HG03066 (cell line): Measurements from ENCODE around the gene DSN1.

Source experiments
- ATAC-seq: cut with Tn5 transposase; IDR thresholded peaks from one replicate; pipeline ENCODE4 v1.9.1; 2021; ENCODE audit warnings: low read depth; ENCODE audit not compliant: unreplicated experiment

The DSN1 gene

DNA sequence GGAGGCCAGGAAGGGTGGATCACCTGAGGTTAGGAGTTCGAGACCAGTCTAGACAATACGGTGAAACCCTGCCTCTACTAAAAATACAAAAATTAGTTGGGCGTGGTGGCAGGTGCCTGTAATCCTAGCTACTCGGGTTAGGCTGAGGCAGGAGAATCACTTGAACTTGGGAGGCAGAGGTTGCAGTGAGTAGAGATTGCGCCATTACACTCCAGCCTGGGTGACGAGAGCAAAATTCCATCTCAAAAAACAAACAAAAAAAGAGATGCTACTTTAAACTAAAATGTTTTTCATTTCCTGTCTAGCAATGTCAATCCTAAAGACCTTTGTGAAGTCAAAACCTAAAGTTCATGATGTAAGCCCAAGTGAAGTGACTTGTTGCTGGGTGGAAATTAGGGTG, 12.9 kb downstream of the DSN1 start:
- no peak for ATAC-seq

DNA sequence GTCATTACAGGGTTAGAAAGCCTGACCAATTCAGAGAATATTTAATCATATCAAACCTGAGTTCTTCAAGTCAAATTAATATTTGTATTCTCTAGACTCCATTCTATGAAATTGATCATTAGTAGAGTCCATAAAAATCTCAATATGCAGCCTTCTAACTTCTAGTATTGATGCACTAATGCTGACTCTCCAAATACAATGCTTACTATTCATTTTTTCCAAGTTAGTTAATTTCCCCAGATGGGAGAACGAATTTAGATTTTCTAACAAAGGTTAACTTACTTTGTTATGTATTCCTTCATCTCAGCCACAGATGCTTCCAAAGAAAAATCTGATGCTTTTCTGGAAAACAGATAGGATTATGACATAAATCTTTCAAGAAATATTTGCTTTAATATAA, 15.3 kb downstream of the DSN1 start:
- ATAC-seq = no peak

DNA sequence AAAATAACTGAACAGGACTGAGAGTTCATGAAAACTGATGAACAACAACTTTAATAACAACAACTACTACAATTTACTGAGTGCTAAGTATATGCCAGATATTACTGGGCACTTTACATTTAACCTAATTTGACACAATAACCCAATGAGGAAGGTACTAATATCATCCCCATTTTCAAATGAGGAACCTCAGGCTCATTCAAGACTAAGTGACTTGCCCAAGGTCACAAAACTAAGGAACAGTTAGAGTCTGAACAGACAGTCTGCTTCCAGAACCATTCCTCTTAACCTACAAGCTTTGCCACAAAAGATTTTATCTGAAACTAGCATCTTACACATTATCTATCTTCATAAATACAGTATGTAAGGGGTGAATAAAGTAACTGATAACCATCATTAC, 17.1 kb downstream of the DSN1 start:
- ATAC-seq = no peak

DNA sequence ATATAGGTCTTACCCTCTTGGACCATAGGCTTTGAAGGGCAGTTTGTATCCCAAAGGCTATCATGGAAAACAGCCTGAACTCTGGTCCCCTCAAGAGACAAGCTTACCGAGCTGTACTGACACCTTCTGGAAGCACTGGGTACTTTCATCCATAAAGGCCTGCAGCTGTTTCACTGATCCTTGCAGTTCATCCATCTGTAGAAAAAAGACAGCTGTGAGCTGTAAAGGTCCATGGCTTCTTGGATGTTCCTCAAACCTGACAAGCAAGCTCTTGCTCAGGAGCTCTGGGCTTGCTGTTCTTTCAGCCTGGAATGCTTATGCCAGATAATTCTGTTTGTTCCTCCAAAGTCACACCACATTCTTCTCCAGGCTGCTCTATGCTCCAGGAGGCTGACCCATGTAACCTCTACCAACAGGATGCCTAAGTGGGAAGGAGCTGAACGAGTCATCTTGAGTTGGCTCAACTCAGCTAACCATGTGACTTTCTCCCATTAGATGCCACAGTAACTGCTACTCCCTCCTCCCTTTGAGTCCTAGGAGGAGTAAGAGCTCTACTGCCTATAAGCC, 18.8 kb downstream of the DSN1 start:
- no peak for ATAC-seq

DNA sequence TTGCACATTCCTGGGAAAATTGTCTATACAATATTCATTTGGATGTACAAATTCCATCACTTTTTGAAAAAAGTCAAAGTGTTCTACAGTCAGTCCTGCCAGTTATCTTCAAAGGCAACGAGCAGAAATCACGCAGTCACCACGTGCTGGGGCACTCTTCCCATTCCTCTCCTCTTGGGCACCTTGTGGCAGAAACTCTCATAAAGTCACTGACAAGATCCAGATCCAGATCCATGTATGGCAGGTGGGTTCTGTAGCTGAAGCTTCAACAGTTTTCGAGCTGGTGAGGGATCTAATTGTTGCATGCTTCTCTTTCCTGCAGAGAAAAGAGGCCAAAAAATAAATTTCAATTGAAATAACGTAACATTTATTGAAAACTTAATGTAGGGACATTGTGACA, 21.0 kb downstream of the DSN1 start:
- no peak for ATAC-seq

DNA sequence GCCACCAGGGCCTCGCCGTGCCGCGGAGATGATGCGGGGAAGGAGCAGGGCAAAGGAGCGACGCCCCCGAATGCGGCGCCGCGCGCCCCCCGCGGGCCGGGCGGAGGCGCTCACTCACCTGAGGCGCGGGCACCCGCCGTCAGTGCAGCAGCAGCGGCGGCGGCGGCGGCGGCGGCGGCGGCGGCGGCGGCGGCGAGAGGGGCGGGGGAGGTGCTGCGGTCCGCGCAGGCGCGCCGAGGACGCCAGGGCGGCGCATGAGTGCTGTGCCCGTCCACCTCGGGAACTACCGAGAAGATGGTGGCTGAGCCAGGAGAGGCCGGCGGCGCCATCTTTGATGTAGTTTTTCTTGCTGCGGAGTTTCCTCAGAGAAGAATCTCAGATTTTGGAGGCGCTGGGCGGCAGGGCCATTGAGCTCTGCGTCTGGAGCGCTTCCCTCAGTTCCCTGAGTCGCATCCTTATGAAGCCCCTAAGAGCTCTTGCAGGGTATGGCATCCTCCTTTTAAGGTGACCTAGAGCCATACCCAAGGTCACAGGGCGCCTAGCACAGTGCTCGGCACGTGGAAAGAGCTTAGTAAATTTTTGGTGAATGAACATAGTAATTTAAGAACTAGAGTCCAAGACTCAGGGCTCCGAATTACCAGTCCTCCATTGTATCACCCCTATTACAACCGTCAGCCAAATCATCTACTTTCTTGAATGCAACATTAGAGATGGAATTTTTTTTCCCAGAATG, 27.5 kb downstream of the DSN1 start, which contains the start of gene NDRG3:
TSS of gene NDRG3 (minus strand) at position 164 of the 733 bp plus-strand sequence. CDS start 24,355 bp downstream, outside the sequence.
- peak; percentile 93 for ATAC-seq

DNA sequence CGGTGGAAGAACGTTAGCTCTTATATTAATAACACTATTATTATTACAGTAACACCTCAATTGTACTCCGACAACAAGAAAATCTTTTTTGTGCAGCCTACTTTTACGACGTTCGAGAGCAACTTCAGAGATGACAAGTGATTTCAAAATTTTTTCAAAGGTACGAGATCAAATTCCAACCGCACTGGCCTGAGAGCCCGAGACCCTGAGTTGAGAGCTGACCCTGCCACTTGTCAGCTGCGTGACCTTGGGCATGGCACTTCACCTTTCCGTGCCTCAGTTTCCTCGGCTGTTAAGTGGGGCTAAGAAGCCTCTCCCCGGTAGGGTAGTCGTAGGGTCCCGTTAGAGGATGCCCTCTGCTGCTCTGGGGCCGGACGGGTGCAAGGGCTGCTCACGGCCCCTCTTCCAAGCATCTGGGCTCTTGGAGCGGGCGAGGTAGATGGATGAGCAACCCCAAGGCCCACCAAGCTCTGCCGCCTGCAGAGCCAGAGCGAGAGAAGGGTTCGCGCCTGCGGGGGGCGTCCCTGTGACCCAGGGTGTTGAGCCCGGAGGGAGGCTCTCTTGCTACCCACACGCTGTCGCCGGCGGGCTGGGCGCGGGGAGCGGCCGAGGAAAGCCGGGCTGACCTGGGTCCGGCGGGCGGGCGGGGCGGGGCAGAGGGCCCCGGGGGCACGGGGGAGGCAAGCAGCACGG, 28.2 kb downstream of the DSN1 start:
- ATAC-seq = peak; percentile 17

DNA sequence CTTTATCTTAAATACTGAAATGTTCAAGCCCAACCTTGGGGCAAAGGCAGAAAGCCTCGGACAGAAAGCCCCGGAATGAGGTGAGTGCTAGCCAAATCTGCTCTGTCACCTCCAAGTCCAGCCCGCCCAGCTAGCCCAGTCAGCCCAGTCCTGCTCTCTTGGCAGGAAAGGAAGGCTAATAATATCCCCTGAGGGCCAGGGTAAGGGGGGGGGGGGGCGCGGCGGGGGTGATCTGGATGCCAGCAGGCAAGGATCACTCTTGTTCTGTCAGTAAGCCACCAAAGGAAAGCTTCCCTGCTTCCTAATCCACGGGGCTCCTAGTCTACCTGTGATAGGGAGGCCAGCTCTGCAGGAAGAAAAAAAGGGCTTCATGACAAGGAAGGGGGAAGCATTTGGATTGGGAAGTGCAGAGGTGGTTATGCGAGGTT, 28.8 kb downstream of the DSN1 start:
- no peak for ATAC-seq

DNA sequence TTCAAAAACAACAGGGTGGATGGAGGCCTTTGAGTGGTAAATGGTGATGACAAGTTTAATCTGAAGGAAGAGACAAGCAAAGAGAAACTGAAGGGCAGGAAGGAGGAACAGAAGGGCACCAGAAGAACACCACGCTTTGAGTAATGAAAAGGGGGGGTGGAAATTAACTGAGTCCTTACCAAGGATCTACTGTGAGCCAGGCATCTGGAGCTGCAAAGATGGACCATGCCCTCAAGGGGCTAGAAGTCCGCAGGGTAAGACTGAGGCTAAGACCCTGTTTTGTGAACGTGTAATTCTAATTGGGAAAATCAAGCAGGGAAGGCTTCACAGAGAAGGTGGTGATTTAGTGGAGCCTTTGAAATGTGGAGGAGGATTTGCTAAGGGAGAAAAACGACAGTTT, 29.3 kb downstream of the DSN1 start:
- ATAC-seq = no peak

DNA sequence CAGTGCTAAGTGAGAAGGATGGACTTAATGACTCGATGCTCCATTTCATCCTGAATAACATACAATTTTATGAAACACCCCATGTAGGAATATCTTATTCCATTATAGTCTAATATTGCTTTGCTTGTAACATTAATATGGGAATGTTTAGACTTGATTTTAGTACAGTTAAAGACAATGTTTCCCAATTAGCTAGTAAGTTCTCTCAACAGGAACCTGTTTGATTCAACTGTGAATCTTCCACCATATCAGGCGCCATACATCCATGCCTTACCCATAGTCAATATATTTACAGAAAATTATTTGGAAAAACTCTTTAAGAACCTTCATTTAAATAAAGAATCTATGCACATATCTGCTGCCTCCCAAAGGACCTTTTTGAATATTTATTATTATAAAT, 31.0 kb downstream of the DSN1 start:
- ATAC-seq = no peak

DNA sequence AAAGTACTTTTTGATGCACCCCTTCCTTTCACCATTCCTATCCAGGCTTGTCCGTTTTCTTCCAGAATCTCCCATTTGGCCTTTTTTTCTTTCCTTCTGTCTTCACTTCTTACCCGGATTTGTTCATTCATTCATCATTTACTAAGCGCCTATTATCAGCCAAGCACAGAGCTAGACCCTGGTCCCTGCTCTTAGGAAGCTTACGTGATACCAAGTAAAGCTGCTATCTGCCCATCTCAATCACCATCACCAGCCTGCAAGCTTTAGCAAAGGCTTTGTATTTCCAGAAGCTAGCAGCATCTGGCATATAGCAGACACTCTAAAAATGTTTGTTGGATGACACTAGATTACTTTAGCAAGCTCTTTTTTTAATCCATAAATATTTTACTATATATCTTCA, 32.5 kb downstream of the DSN1 start:
- ATAC-seq = no peak

DNA sequence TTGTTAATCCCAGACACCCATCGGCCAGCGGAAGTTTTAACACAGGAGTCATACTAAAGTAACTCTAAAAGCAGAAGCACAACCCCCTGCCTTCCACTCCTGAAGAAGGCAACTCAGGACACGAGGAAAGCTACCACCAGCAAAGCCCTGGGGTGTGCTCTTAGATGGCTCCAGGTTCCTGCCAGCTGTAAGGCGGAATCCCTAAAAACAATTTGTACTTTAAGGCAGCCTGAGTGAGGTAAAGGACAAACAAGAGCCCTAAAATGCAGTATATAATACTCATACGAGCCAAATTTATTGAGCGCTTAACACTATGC, 36.4 kb downstream of the DSN1 start:
- no peak for ATAC-seq

DNA sequence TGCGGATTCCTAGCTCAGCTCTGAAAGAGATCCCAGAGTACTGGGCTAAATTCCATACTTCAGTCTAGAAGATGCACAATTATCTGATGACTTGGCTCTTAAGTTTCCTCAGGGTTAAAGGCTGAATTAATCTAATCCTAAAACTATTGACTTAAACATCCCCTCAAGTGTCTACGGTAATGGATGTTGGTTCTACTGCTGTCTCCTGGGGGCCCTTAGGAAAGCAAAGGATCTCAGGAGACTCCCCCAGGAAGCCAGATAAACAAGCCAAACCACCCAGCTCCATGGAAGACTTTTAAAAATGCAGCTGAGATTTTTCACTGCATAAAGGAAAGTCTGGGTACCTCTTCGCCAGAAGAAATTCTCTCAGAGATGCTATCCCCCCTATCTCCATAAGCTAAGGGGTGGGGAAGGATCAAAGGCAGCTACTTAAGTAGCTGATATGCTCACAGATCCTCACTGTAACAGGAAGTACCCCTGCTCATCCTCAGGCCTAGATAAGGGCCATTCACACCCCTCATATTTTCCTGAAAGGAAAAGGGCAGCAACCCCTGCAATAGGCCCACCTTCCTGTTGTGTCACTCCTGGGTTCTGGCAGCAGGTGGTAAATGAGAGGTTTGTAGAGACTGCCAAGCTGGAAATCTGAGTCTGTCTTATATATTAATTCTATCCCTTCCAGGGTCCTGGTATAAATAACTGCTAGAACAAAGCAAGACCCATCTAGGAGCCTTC, 36.9 kb downstream of the DSN1 start:
- ATAC-seq = no peak

DNA sequence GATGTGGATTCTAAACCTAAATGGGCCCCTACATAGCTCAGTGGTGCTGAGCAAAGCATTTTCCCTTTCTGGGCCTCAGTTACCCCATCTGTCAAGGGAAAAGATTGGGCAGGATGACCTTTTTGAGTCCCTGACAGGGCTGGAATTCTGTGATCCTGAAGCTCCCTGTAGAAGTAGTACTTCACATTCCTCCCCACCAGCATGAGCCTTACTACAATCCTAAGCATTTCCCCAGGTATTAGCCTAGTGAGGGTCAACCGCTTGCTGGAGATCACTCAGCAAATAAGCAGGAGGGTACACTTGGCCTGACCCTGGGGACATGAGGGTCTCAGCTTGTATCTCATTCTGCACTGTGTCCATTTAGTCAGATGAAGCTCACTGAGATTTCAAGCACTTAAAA, 41.1 kb downstream of the DSN1 start:
- no peak for ATAC-seq

DNA sequence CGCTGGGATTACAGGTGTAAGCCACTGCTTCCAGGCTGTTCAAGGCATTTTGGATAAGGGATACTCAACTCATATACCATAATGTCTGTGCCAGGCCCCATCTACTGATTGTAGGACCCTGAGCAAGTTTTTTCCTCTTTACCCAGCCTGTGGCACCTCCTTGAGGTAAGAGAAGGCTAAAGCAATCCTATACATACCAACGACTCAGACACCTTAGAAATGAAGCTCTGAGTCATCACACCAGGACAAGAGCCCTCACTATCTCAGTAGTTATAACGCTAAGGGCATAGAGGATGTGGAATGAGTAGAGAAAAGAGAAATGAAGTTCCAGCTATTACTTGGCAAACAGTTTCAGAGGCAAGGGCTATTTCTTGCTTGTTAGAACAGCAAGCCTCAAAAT, 44.6 kb downstream of the DSN1 start:
- ATAC-seq = no peak

DNA sequence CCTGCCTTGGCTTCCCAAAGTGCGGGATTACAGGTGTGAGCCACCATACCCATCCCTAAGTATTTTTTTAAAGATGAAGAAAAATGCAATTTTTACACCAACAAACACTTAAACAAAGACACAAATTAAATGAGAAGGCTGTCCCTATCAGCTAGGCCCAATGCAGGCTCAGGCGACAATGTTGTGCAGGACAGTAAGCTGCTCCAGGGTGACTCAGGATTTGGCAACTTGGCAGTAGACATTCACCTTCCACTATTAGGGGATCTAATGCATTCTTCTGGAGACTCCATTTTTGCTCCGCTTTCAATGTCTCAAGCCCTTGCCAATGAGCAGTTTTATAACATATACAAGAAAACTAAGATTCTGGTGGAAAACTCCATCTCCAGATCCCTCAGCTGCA, 47.4 kb downstream of the DSN1 start:
- no peak for ATAC-seq

DNA sequence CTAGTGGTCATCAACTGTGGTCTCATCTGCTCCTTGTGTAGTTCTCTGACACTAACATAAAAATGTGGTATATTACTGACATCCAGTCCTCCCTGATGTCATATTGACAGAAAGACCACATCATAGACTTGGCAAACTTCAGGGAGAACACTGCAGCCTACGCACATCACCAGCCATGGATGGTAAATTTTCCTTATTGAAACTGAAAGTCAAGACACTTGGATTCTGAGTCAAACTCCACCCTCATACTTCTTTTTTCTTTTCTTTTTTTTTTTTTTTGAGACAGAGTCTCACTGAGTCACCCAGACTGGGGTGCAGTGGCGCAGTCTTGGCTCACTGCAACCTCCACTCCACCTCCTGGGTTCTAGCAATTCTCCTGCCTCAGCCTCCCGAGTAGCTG, 53.1 kb downstream of the DSN1 start:
- no peak for ATAC-seq

DNA sequence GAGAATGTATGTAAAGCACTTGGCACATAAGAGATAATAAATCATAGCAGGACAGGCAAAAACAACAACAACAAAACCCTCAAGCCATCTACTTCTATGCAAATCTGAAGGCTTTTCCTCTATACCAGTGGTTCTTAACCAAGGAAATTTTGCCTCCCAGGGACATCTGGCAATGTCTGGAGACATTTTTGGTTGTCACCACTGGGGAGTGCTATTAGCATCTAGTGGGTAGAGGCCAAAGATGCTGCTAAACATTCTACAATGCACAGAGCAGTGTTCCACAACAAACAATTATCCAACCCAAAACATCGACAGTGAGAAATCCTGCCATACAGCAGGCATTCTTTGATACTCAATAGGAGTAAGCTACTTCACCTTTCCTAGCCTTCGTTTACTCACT, 55.9 kb downstream of the DSN1 start:
- no peak for ATAC-seq

DNA sequence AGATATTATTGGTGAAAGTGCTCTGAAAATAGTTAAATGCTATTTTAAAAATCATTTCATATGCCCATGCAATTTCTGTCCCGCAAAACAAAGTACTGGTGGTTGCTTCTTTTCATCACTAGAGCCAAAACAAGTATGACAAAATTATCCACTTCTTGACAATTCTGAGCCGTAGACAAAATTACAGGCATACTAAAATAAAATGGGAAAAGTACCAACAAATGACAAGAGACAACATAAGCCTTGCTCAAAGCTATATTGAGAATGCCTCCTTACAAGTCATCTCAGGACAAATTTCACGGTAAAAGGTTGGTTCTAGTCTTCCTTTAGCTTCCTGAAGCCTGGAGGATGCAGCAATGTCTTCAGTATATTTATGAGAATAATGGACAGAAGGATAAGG, 56.5 kb downstream of the DSN1 start:
- no peak for ATAC-seq

DNA sequence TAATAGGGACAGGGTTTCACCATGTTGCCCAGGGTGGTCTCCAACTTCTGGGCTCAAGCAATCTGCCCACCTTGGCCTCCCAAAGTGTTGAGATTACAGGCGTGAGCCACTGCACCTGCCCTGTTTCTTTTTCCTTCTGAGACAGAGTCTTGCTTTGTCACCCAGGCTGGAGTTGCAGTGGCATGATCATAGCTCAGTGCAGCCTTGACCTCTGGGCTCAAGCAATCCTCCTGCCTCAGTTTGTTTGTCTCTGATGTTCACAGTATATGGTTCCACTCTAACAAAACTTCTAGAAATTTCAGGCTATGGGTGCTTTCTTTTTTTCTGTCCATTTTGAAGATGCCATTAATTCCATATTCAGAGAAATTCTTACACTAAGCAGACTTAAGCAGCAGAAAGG, 60.8 kb downstream of the DSN1 start:
- ATAC-seq = no peak

DNA sequence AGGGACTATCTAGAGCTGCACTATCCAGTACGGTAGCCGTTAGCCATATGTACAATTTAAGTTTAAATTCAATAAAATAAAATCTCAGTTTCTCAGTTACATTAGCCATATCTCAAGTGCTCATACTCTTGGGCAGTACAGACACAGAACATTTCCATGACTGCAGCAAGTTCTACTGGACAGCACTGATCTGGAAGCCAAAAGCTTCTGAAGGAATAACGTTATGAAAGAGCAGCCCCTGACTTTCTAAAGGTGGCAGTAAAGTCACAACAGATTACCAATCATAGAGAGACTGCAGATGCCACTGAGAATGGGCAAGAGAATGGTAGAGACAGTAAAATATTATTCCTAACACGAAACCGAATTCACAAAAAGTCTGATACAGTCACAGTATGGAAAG, 64.4 kb downstream of the DSN1 start:
- ATAC-seq = no peak
